ENCODE data around the gene LAMB3.

- no peak for TF ChIP-seq CTCF (IDR thresholded peaks at IDR 0.05)
- TF ChIP-seq USF1 (CRISPR knock-in tag; IDR thresholded peaks at IDR 0.05) = no peak
- TF ChIP-seq FOXP4 (CRISPR knock-in tag; IDR thresholded peaks at IDR 0.05) = no peak
- TF ChIP-seq MAX (CRISPR knock-in tag; IDR thresholded peaks at IDR 0.05) = no peak
- no peak for TF ChIP-seq ZSCAN18 (CRISPR knock-in tag; IDR thresholded peaks at IDR 0.05)
- TF ChIP-seq ZBTB43 (CRISPR knock-in tag; IDR thresholded peaks at IDR 0.05) = no peak
- TF ChIP-seq ATF1 (CRISPR knock-in tag; IDR thresholded peaks at IDR 0.05) = no peak
- TF ChIP-seq JUN (CRISPR knock-in tag; IDR thresholded peaks at IDR 0.05) = no peak
- no peak for TF ChIP-seq TP53 (CRISPR knock-in tag; IDR thresholded peaks at IDR 0.05)
- TF ChIP-seq ATF3 (CRISPR knock-in tag; conservative IDR thresholded peaks at IDR 0.05) = no peak
- no peak for TF ChIP-seq E2F5 (CRISPR knock-in tag; IDR thresholded peaks at IDR 0.05)
- no peak for TF ChIP-seq ZNF281 (CRISPR knock-in tag; IDR thresholded peaks at IDR 0.05)
- TF ChIP-seq FOXK1 (CRISPR knock-in tag; IDR thresholded peaks at IDR 0.05) = no peak
Observed at GRCh38 chr1:209696673-209697072, 44.4 kb upstream of the LAMB3 start.
